Measurements from ENCODE around the gene MGMT.

DNA sequence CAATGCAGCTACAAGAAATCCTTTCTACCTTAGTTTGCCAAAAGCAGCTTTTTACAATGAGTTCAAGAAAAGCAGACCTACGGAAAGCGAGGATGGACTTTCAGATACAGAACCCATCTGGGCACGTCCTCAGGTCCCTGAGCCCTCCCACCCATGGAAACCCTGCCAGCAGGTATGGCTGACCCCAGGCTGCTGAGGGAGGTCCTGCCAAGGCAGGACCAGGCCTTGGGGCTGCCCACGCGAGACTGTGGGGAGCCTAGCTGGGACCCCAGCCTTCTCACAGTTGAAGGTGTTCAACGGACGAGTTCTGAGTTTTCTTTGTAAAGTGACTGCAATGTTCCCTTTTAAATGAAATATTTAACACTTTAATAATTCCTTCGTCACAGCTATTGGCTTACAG is 245.0 kb downstream of the MGMT start:
- TF ChIP-seq, protein P1, sequence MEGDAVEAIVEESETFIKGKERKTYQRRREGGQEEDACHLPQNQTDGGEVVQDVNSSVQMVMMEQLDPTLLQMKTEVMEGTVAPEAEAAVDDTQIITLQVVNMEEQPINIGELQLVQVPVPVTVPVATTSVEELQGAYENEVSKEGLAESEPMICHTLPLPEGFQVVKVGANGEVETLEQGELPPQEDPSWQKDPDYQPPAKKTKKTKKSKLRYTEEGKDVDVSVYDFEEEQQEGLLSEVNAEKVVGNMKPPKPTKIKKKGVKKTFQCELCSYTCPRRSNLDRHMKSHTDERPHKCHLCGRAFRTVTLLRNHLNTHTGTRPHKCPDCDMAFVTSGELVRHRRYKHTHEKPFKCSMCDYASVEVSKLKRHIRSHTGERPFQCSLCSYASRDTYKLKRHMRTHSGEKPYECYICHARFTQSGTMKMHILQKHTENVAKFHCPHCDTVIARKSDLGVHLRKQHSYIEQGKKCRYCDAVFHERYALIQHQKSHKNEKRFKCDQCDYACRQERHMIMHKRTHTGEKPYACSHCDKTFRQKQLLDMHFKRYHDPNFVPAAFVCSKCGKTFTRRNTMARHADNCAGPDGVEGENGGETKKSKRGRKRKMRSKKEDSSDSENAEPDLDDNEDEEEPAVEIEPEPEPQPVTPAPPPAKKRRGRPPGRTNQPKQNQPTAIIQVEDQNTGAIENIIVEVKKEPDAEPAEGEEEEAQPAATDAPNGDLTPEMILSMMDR (IDR thresholded peaks at IDR 0.05), result no peak
- TF ChIP-seq POLR2AphosphoS5 (IDR thresholded peaks at IDR 0.05) (no peak), POLR2A (IDR thresholded peaks at IDR 0.05) (no peak)
